ENCODE results near the gene C7orf33. TPM values are rescaled to one million over a fixed set of nuclear protein-coding genes. Genes with fewer than 3 reads are reported as not detected.

Gene C7orf33
- total RNA-seq, 4 donors from 2014 or later = not detected

GRCh38 chr7:148626828-148627227 lies 36.3 kb downstream of the C7orf33 start:
- no peak overlapping the region for H3K27ac ChIP-seq
- no peaks in the 10 kb centered on the region for H3K36me3 ChIP-seq
- no peaks in the 10 kb centered on the region for H3K27me3 ChIP-seq
- H3K4me1 ChIP-seq = no peaks in the 10 kb centered on the region
- H3K4me3 ChIP-seq = no peak overlapping the region
- 89% methylated on average over 3 of the region's 3 CpGs for WGBS
- TF ChIP-seq CTCF (IDR thresholded peaks at IDR 0.05) (no peak), POLR2A (IDR thresholded peaks at IDR 0.05) (no peak), EP300 (IDR thresholded peaks at IDR 0.05) (no peak), POLR2AphosphoS5 (IDR thresholded peaks at IDR 0.05) (no peak)
- no peak for DNase-seq (ENCODE audit: low spot score in 2 of 2)
- no peaks in the 10 kb centered on the region for H3K9me3 ChIP-seq

- no peak for TF ChIP-seq EP300 (IDR thresholded peaks at IDR 0.05)
- TF ChIP-seq POLR2AphosphoS5 (IDR thresholded peaks at IDR 0.05) = no peak
- no peak for TF ChIP-seq POLR2A (IDR thresholded peaks at IDR 0.05)
- no peak for TF ChIP-seq CTCF (IDR thresholded peaks at IDR 0.05)
- 80% methylated on average over 7 of the region's 7 CpGs for WGBS
Observed at GRCh38 chr7:148628011-148628410, 37.4 kb downstream of the C7orf33 start.

GRCh38 chr7:148630078-148630477 lies 39.5 kb downstream of the C7orf33 start:
- TF ChIP-seq POLR2A (IDR thresholded peaks at IDR 0.05) (no peak), POLR2AphosphoS5 (IDR thresholded peaks at IDR 0.05) (no peak), EP300 (IDR thresholded peaks at IDR 0.05) (no peak)
- no peak for DNase-seq (ENCODE audit: low spot score in 2 of 2)
- H3K27ac ChIP-seq = no peak overlapping the region
- WGBS = 79% methylated on average over 6 of the region's 6 CpGs
- H3K27me3 ChIP-seq = no peaks in the 10 kb centered on the region
- no peak overlapping the region for H3K4me3 ChIP-seq
- H3K9me3 ChIP-seq = no peaks in the 10 kb centered on the region
- H3K4me1 ChIP-seq = no peaks in the 10 kb centered on the region
- no peaks in the 10 kb centered on the region for H3K36me3 ChIP-seq

More at GRCh38 chr7:148628011-148628410, 37.4 kb downstream of the C7orf33 start:
- no peak overlapping the region for H3K4me3 ChIP-seq
- H3K4me1 ChIP-seq = no peaks in the 10 kb centered on the region
- no peak overlapping the region for H3K27ac ChIP-seq
- H3K27me3 ChIP-seq = no peaks in the 10 kb centered on the region
- DNase-seq (ENCODE audit: low spot score in 2 of 2) = no peak
- no peaks in the 10 kb centered on the region for H3K9me3 ChIP-seq
- no peaks in the 10 kb centered on the region for H3K36me3 ChIP-seq

- WGBS = 72% methylated on average over 6 of the region's 6 CpGs
- Histone ChIP-seq H3K27me3 (no peaks in the 10 kb centered on the region), H3K9me3 (no peaks in the 10 kb centered on the region), H3K36me3 (no peaks in the 10 kb centered on the region), H3K4me3 (no peak overlapping the region), H3K4me1 (no peaks in the 10 kb centered on the region), H3K27ac (no peak overlapping the region)
- TF ChIP-seq POLR2AphosphoS5 (IDR thresholded peaks at IDR 0.05) (no peak), EP300 (IDR thresholded peaks at IDR 0.05) (no peak), POLR2A (IDR thresholded peaks at IDR 0.05) (no peak), CTCF (IDR thresholded peaks at IDR 0.05) (no peak)
- no peak for DNase-seq (ENCODE audit: low spot score in 2 of 2)
Observed at GRCh38 chr7:148633761-148634160, 43.2 kb downstream of the C7orf33 start.

GRCh38 chr7:148637094-148637493 lies 46.5 kb downstream of the C7orf33 start:
- DNase-seq (ENCODE audit: low spot score in 2 of 2) = no peak
- no peak for TF ChIP-seq POLR2A (IDR thresholded peaks at IDR 0.05)
- no peaks in the 10 kb centered on the region for H3K27me3 ChIP-seq
- no peaks in the 10 kb centered on the region for H3K36me3 ChIP-seq
- no peak overlapping the region for H3K4me3 ChIP-seq
- 96% methylated on average over 19 of the region's 19 CpGs for WGBS
- H3K27ac ChIP-seq = no peak overlapping the region
- H3K9me3 ChIP-seq = no peaks in the 10 kb centered on the region
- no peaks in the 10 kb centered on the region for H3K4me1 ChIP-seq

GRCh38 chr7:148645898-148646297 lies 55.3 kb downstream of the C7orf33 start:
- TF ChIP-seq EP300 (IDR thresholded peaks at IDR 0.05) = no peak
- TF ChIP-seq CTCF (IDR thresholded peaks at IDR 0.05) = no peak
- no peak for TF ChIP-seq POLR2A (IDR thresholded peaks at IDR 0.05)
- no peak for DNase-seq (ENCODE audit: low spot score in 2 of 2)
- 88% methylated on average over 2 of the region's 2 CpGs for WGBS
- Histone ChIP-seq H3K4me1 (no peaks in the 10 kb centered on the region), H3K27ac (no peak overlapping the region), H3K4me3 (no peak overlapping the region), H3K36me3 (no peaks in the 10 kb centered on the region), H3K27me3 (peaks cover 4% of the 10 kb centered on the region), H3K9me3 (no peaks in the 10 kb centered on the region)
